GM19397 (cell line): ENCODE results near the gene TPM4.

Experiments used
- ATAC-seq: cut with Tn5 transposase; IDR thresholded peaks from one replicate; pipeline ENCODE4 v1.9.1; 2021; ENCODE audit warnings: mild to moderate bottlenecking, moderate library complexity; ENCODE audit not compliant: unreplicated experiment

Gene TPM4

GRCh38 chr19:16041299-16041990, 34.9 kb upstream of the TPM4 start:
- ATAC-seq = no peak

GRCh38 chr19:16041991-16042386, 34.3 kb upstream of the TPM4 start:
- ATAC-seq = no peak

GRCh38 chr19:16042533-16043085, 33.7 kb upstream of the TPM4 start:
- no peak for ATAC-seq

GRCh38 chr19:16043156-16043757, 33.0 kb upstream of the TPM4 start:
- ATAC-seq = no peak

DNA sequence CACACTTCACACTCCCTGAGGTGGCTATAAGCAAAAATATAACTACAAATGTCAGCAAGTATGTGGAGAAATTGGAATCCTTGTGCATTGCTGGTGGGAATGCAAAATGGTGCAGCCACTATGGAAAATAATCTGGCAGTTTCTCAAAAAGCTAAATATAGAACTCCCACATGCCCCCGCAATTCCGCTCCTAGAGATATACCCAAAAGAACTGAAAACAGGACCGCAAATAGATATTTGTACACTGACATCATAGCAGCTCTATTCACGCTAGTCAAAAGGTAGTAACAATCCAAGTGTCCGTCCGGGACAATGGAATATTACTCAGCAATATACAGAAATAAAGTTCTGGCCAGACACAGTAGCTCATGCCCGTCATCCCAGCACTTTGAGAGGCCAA, 31.5 kb upstream of the TPM4 start:
- no peak for ATAC-seq

DNA sequence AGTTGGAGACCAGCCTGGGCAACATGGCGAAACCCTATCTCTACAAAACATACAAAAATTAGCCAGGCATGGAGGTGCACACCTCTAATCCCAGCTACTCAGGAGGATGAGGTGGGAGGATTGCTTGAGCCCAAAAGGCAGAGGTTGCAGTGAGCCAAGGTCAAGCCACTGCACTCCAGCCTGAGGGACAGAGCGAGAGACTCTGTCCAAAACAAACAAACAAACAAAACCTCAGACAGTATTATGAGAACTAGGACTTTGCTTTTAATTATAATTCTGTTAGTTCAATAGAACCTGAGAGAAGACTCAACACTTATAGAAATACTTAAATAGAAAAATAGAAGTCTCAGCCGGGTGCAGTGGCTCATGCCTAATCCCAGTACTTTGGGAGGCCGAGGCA, 31.1 kb upstream of the TPM4 start:
- ATAC-seq = no peak

DNA sequence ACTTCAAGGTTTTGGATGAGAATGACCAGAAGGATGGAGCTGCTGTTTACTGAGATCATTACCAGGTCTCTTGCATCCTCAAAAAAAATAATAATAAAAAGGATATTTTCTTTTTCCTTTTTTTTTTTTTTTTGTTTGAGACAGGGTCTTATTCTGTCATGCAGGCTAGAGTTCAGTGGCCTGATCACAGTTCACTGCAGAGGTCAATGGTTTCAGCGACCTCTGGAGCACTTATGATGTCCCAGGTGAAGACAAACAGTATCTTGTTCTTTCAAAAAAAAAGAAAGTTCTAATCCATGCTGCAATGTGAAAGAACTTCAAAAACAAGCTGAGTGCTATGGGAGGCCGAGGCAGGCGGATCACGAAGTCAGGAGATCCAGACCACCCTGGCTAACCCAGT, 30.4 kb upstream of the TPM4 start:
- no peak for ATAC-seq

- ATAC-seq = no peak
These were observed 27.7 kb upstream of the TPM4 start for GRCh38 chr19:16048583-16048982.

- no peak for ATAC-seq
These were observed 24.9 kb upstream of the TPM4 start for GRCh38 chr19:16051254-16052025.

DNA sequence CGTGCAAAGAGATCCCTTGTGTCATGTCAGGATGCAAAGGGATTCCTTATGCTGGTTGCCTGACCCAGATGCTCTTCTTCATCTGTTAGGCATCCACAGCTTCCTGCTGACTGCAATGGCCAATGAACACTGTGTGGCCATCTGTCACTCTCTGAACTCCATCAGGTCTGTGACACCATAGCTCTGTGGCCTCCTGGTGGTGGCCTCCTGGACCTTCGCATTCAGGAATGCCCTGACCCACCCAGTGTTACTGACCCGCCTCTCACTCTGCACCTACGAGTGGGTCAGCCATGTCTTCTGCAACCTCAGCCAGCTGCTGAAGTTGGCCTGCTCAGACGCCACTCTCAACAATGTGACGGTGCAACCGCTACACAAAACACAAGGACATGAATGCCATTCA, 23.9 kb upstream of the TPM4 start:
- ATAC-seq = no peak

- ATAC-seq = no peak
These were observed 19.2 kb upstream of the TPM4 start for GRCh38 chr19:16057062-16057461.

DNA sequence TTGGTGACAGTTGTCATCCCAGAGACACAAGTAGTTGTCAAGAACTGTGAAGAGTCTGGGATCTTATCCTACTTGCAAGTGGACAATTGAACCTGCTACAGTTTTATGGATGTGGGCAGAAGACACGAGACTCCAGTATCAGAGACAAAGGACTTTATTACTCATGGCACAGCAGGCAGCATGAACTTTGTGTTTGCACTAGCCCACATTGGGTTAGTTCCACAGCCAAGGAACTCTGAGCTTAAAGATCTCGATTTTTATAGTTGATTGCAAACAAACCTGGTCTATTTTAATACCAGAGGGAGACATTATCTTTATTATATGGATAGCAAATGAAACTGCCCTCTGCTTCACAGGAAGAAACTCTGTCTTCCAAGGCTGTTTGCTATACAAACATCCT, 16.0 kb upstream of the TPM4 start:
- no peak for ATAC-seq

DNA sequence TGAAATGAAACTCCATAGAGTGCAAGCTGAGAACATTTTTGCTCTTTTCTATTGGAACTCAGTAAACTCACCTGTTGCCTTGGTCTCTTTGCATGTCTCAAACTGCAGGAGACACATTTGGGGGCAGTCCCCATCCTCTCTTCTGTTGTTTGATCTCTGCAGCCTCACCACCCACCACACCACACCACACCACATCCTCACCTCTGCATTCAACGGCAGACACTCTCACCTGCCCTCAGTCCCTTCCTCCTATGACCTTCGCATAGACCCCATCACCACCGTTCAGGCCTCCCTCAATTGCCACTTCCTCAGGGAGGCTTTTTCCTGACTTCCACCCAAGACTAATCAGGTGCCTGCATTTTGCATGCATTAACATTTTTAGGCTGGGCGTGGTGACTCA, 14.4 kb upstream of the TPM4 start:
- no peak for ATAC-seq

DNA sequence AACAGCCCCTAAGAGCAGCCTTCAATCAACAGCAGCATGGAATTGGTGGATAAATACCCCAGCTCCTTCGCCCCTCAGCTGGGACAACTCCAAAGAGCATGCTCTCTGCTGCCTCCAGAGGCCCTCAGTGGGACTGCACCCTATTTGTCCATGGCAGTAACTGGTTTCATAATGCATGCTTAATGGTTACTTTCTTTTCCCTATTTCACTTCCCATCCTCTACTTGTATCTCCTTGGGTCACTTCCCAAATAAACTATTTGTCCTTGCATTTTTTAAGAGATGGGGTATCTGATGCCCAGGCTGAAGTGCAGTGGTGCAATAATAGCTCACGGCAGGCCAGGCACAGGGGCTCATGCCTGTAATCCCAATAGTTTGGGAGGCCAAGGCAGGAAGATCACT, 13.5 kb upstream of the TPM4 start:
- no peak for ATAC-seq

DNA sequence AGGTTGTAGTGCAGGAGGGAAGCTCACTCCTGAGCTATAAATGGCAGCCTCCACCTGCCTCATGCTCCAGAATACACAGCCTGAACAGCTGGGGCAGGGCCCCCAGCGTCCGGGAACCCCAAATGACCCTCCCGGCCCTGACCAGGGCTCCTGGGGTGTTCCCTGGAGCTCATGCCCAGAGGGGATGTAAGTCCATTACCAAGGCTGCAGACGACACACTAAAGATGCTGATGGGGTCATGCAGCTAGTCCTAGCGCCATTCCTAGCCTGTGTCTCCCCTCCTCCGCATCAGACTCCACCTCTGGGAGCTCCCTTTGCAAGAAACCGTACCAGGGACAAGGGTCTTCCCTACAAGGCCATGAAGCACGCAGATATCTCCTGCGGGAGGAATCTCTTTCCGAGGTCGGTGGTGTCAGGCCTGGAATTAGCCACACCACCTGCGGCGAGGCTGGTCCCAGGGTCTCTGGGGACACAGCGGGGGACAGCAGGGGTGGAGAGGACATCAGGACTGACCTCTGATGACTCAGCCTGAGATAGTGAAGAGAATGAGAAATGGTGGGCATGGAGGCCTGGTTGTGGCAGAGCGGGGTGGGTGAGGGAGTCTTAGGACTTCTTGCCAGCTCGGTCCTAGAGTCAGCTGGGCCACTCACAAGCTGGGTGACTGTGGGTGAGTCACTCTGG, 11.9 kb upstream of the TPM4 start:
- no peak for ATAC-seq

DNA sequence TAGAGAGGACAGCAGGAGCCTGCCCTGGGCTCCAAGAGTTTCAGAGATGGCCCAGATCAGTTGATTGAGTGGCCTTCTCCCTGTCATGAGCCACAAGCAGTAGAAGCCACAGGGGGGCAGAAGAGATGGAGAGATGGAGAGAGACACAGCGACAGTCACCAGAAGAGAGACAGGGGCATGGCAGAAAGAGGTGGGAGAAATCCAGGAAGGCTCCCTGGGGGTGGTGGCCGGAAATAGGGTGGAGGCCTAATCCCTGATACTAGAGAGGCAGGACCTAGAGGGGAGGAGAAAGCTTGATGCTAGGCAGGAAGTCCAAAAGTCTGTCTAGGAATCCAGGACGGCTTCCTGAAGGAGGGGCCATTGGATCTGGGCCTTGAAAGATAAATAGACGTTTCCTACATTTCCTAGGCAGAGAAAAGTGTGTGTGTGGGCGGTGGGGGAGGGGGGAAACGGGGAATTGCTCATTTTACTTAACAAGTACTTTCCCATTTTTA, 9.6 kb upstream of the TPM4 start:
- ATAC-seq = no peak

DNA sequence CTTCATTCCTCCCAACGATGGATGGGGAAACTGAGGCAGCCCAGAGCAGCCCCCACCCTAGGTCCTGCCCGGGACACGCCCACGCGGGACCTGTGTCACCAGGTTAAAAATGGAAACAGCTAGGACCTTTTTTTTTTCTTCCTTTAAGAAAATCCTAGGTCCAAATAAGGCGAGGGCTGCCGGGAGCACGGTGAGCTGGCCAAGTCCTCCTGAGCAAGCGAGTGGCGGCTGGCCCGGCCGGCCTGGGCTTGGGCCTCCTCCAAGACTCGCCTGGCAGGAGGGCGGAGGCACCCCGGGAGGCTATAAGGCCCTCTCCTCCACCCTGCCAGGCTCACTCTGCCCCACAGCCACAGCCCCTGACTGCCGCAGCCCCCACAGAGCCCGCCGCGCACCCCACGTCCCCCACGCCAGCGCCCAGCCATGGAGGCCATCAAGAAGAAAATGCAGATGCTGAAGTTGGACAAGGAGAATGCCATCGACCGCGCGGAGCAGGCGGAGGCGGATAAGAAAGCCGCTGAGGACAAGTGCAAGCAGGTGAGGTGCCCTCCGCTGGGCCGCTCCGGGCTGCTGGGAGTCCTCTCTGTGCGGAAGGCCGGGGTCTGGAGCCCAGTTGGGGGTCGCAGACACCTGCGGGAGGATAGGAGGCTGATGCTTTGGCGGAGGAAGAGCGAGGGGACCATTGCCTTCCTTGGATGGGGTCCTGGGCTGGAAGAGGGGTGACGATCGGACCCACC, 8.9 kb upstream of the TPM4 start:
- no peak for ATAC-seq

GRCh38 chr19:16068696-16069259, 7.5 kb upstream of the TPM4 start:
- ATAC-seq = no peak

GRCh38 chr19:16069813-16070365, 6.4 kb upstream of the TPM4 start:
- no peak for ATAC-seq
